ENCODE measurements around the gene STXBP4. TPM values are rescaled to one million over a fixed set of nuclear protein-coding genes. Genes with fewer than 3 reads are reported as not detected.

Gene STXBP4
- total RNA-seq, 1 experiment from 2014 or later: 13.6 TPM

GRCh38 chr17:54992797-54993639 is 24.5 kb downstream of the STXBP4 start:
- POLR2A ChIA-PET: interaction anchor here (0.7 to 1.0 kb wide), 2 partner anchors 19 to 357 kb away, joined by 3 read pairs; no protein-coding TSS in a partner anchor
- no peaks in the 10 kb centered on the region for H3K79me2 ChIP-seq (ENCODE audit: insufficient read depth, low read length)

More at GRCh38 chr17:54992797-54993639, 24.5 kb downstream of the STXBP4 start:
- Histone ChIP-seq H3K27me3 (ENCODE audit: insufficient read depth, low read length) (no peaks in the 10 kb centered on the region), H3K36me3 (ENCODE audit: control insufficient read depth in 1 of 2, insufficient read depth in 2 of 2, low read length in 2 of 2) (no peaks in the 10 kb centered on the region), H4K20me1 (ENCODE audit: insufficient read depth) (no peaks in the 10 kb centered on the region), H3K9ac (ENCODE audit: low read length) (no peak overlapping the region), H3K9me3 (ENCODE audit: control insufficient read depth in 1 of 2, insufficient read depth in 1 of 2, low read depth in 1 of 2, low read length in 2 of 2) (no peaks in the 10 kb centered on the region), H3K4me1 (ENCODE audit: control insufficient read depth in 1 of 2, insufficient read depth in 2 of 2, low read length in 2 of 2) (no peaks in the 10 kb centered on the region), H3K4me3 (replicated peaks in 1 of 2; ENCODE audit: low read depth in 1 of 2, low read length in 2 of 2) (no peak overlapping the region), H3K27ac (ENCODE audit: low read depth, low read length) (no peak overlapping the region), H2AFZ (ENCODE audit: low read depth, low read length, poor library complexity, severe bottlenecking) (no peak overlapping the region), H3K4me2 (ENCODE audit: low read length) (no peak overlapping the region), H3K9me2 (ENCODE audit: insufficient read depth) (no peaks in the 10 kb centered on the region)
- intact Hi-C loops (cut with micrococcal nuclease): loop anchor here (1.0 kb wide), 4 partner anchors 303 to 521 kb away; no protein-coding TSS in a partner anchor
- BruUV-seq (replicated peaks): no TSS peak
- peak; percentile 94 for ATAC-seq
- DNase-seq (ENCODE audit: low read depth, low spot score): peak; percentile 53
- ChIA-PET RAD21 (ENCODE audit: low non-redundant PET in 1 of 2, low total read pairs in 2 of 2, uncharacterized antibody in 2 of 2, unreplicated experiment in 2 of 2) (interaction anchor here in 1 of 2 experiments (0.8 to 1.4 kb wide), 3 partner anchors 13 to 363 kb away, joined by 3 to 6 read pairs (median 4); no protein-coding TSS in a partner anchor), CTCF (interaction anchor here (0.7 to 5.4 kb wide), 19 partner anchors 8 to 572 kb away, joined by 3 to 70 read pairs (median 4); no protein-coding TSS in a partner anchor)
- TF ChIP-seq SIN3A (IDR thresholded peaks at IDR 0.05; ENCODE audit: low read depth) (no peak), RAD21 (IDR thresholded peaks at IDR 0.05; ENCODE audit: low read depth) (peak; percentile 85), YY1 (IDR thresholded peaks at IDR 0.05; ENCODE audit: extremely low read depth, insufficient replicate concordance, low read depth, low read length) (no peak), CTCF (IDR thresholded peaks at IDR 0.05 in 2 of 3, conservative IDR thresholded peaks at IDR 0.05 in 1 of 3; ENCODE audit: borderline replicate concordance in 1 of 3, insufficient read depth in 1 of 3, low read depth in 2 of 3, low read length in 2 of 3) (peak; percentile 56 to 85 (median 77))
